Breast epithelium (tissue), 4 donors: ENCODE data around the gene TACR2. TPM values are rescaled to one million over a fixed set of nuclear protein-coding genes. Genes with fewer than 3 reads are reported as not detected.
A peak's percentile ranks its signal among the peaks of the same experiment; 100 is the strongest.

Source experiments
- DNase-seq, 2 donors: peaks; one replicate each; pipeline ENCODE4 v3.0.0-alpha.2; 2019; ENCODE audit warnings: low spot score in 2 of 2
- H3K27ac ChIP-seq, 2 donors: fragments of 200-600 bp; sonication (generic) in 1 of 2; one replicate each; pipeline ENCODE4 v1.5.1; 2016 to 2019; ENCODE audit warnings: mild to moderate bottlenecking in 1 of 2
- H3K27me3 ChIP-seq, 2 donors: fragments of 200-600 bp; sonication (generic) in 1 of 2; one replicate each; pipeline versions ENCODE4 v1.5.1 to v1.6.0; 2017 to 2019; ENCODE audit warnings: control low read depth in 1 of 2, mild to moderate bottlenecking in 1 of 2
- H3K36me3 ChIP-seq: fragments of 200-600 bp; one replicate; pipeline ENCODE4 v1.5.1; 2019
- H3K4me1 ChIP-seq, 2 donors: fragments of 200-600 bp; sonication (generic); one replicate each; pipeline ENCODE4 v1.5.1; 2016 to 2019; ENCODE audit warnings: control low read depth in 1 of 2
- H3K4me3 ChIP-seq, 3 donors: fragments of 200-600 bp; sonication (generic); 1 replicate in 2 of 3; 2 replicates in 1 of 3; pipeline ENCODE4 v1.5.1; 2016 to 2019; ENCODE audit warnings: mild to moderate bottlenecking in 3 of 3, moderate library complexity in 2 of 3
- H3K9me3 ChIP-seq, 2 donors: fragments of 200-600 bp; sonication (generic) in 1 of 2; one replicate each; pipeline ENCODE4 v1.5.1; 2016 to 2019; ENCODE audit warnings: control low read depth in 1 of 2
- CTCF ChIP-seq, 3 donors: fragments of 450-650 bp; IDR thresholded peaks; one replicate each; pipeline ENCODE4 v1.5.1; 2016 to 2017; ENCODE audit warnings: antibody characterized with exemption in 3 of 3, mild to moderate bottlenecking in 3 of 3, moderate library complexity in 3 of 3
- POLR2A ChIP-seq: fragments of 450-650 bp; IDR thresholded peaks from one replicate; pipeline ENCODE4 v1.6.1; 2016; ENCODE audit warnings: antibody characterized with exemption, mild to moderate bottlenecking, moderate library complexity
- POLR2AphosphoS5 ChIP-seq, 3 donors: sonication (generic); formaldehyde crosslinking; IDR thresholded peaks; one replicate each; pipeline ENCODE4 v1.6.1; 2017; ENCODE audit warnings: antibody characterized with exemption in 3 of 3
- intact Hi-C: fragments of 100-400 bp; cut with DNase I; formaldehyde crosslinking; loops from one replicate; pipeline ENCODE4 v1.15.1; 2023; ENCODE audit warnings: low total_unique reads
- total RNA-seq, 3 donors: library from RNA; depleted of rRNA; stranded (reverse); fragments of >200 nt; gene quantifications; one replicate each; pipeline ENCODE4 v1.1.0, GENCODE V29; 2016

Gene TACR2
- total RNA-seq, 3 donors from 2014 or later, result 0.66 to 3.2 (median 0.73) TPM

- no peaks in the 10 kb centered on the region for H3K36me3 ChIP-seq
- H3K4me1 ChIP-seq, result peaks cover 4 to 16% of the 10 kb centered on the region in 2 donors
- no peak overlapping the region for H3K27ac ChIP-seq
- TF ChIP-seq POLR2AphosphoS5 (IDR thresholded peaks at IDR 0.05), result no peak
- no peak for TF ChIP-seq POLR2A
- no peak for TF ChIP-seq CTCF (IDR thresholded peaks at IDR 0.05)
- H3K9me3 ChIP-seq, result no peaks in the 10 kb centered on the region
- no peak overlapping the region for H3K4me3 ChIP-seq
- H3K27me3 ChIP-seq, result no peaks in the 10 kb centered on the region
- intact Hi-C loops, result no loop called here
- DNase-seq, result no peak
Observed at GRCh38 chr10:69372126-69372980, 44.4 kb downstream of the TACR2 start.

DNA sequence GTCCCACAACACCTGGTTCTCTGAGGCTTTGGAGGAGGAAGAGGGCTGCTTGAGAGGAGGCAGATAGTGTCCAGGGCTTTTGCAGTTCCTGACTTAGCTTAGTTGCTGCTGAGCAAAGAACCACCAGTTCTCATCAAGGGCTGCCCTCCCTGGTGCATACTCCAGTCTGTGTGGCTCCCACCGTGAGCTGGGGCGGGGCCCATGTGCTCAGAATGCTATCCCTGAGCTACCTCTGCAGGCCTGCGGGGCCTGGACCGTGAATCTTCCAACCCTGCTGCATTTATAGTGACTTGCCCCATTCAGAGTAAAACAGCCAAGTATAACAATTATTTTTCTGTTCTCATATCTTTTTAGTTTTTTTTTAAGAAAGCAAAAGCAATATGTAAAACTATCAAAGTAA is 49.2 kb downstream of the TACR2 start:
- DNase-seq, result no peak
- Histone ChIP-seq H3K4me3 (no peak overlapping the region), H3K9me3 (no peaks in the 10 kb centered on the region), H3K27ac (peak overlapping the region in 1 of 2 donors; percentile 14), H3K27me3 (no peaks in the 10 kb centered on the region), H3K4me1 (no peaks in the 10 kb centered on the region), H3K36me3 (no peaks in the 10 kb centered on the region)
- TF ChIP-seq POLR2A (no peak), CTCF (IDR thresholded peaks at IDR 0.05) (no peak), POLR2AphosphoS5 (IDR thresholded peaks at IDR 0.05) (no peak)
- intact Hi-C loops, result no loop called here

- Histone ChIP-seq H3K9me3 (no peaks in the 10 kb centered on the region), H3K4me1 (peaks cover 0 to under 1% of the 10 kb centered on the region in 2 donors), H3K4me3 (no peak overlapping the region), H3K27ac (no peak overlapping the region), H3K36me3 (no peaks in the 10 kb centered on the region), H3K27me3 (no peaks in the 10 kb centered on the region)
- no peak for DNase-seq
- intact Hi-C loops, result no loop called here
- no peak for TF ChIP-seq POLR2A
- no peak for TF ChIP-seq POLR2AphosphoS5 (IDR thresholded peaks at IDR 0.05)
- no peak for TF ChIP-seq CTCF (IDR thresholded peaks at IDR 0.05)
Observed at GRCh38 chr10:69366738-69367137, 50.0 kb downstream of the TACR2 start.

DNA sequence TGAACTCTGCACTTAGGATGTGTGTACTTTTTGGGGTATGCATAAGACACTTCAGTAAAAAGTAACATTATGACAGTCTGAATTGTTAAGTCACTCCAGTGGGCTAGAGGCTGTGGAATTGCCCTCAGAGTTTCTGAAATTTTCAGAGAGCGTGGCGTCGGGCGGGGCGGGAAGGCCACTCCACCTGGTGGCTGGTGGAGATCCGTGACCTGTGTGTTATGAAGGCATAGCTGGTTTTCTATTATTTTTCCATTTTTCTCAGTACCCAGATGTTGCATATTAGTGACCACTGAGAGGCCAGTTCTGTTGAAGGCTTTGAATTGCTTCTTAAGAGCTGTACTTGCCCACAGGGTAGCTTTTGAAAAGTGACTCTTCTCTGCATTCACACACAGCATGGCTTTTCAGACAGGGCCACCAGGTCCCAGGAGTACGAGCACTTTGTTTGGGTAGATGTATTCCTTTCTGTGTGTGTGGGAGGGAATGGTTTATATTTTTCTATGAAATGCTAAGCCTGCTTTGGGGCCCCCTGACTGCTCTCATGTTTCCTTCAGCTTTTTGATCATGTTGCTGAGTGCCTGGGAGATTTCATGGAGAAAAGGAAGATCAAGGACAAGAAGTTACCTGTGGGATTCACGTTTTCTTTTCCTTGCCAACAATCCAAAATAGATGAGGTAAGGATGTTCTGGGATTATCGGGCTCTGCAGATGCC is 52.3 kb downstream of the TACR2 start:
- Histone ChIP-seq H3K27me3 (no peaks in the 10 kb centered on the region), H3K4me1 (peaks cover 6 to 21% of the 10 kb centered on the region in 2 donors), H3K27ac (no peak overlapping the region), H3K9me3 (no peaks in the 10 kb centered on the region), H3K4me3 (no peak overlapping the region), H3K36me3 (no peaks in the 10 kb centered on the region)
- intact Hi-C loops, result no loop called here
- DNase-seq, result no peak
- TF ChIP-seq POLR2A (no peak), POLR2AphosphoS5 (IDR thresholded peaks at IDR 0.05) (no peak), CTCF (IDR thresholded peaks at IDR 0.05) (no peak)

DNA sequence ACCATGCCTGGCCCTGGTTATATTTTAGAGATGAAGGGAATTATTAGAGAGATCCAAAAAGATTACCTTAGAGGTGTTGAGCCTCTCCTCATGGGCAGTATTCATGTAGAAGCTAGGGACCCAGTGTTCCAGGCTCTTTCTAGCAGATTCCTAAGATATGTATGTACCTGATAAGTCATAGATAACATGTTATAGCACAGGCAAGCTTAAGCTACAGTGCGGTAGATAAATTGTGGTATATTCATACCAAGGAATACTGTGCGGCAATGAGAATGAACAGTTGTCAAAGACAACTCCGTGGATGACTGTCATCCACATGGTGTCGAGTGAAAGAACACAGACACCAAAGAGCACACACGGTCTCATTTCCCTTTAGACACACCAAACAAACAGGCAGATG is 53.1 kb downstream of the TACR2 start:
- no peaks in the 10 kb centered on the region for H3K9me3 ChIP-seq
- no peak overlapping the region for H3K4me3 ChIP-seq
- H3K27me3 ChIP-seq, result no peaks in the 10 kb centered on the region
- DNase-seq, result no peak
- H3K4me1 ChIP-seq, result peaks cover 6 to 21% of the 10 kb centered on the region in 2 donors
- H3K36me3 ChIP-seq, result no peaks in the 10 kb centered on the region
- TF ChIP-seq POLR2A, result no peak
- no peak for TF ChIP-seq CTCF (IDR thresholded peaks at IDR 0.05)
- no peak for TF ChIP-seq POLR2AphosphoS5 (IDR thresholded peaks at IDR 0.05)
- peak overlapping the region; percentile 76 to 81 for H3K27ac ChIP-seq
- intact Hi-C loops, result no loop called here
